Measurements from ENCODE around the gene NBEA. TPM values are rescaled to one million over a fixed set of nuclear protein-coding genes. Genes with fewer than 3 reads are reported as not detected.

NBEA gene
- total and polyA plus RNA-seq, 2 experiments from 2014 or later: 9.1 to 29.1 TPM

DNA sequence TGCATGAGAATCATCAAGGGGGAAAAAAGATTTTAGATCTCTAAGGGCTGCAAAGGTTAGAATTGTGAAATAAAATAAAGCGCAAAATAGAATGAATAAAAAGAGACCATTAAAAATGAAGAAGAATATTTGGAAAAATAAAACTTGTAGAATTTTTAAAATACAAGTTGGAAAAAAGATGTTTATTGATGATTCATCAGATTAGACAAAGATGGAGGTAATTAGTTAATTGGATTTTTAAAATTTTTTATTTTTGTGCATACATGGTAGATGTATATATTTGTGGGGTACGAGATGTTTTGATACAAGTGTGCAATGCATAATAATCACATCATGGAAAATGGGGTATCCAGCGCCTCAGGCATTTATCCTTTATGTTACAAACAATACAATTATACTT is 391.1 kb downstream of the NBEA start:
- no peaks in the 10 kb centered on the region for H3K27me3 ChIP-seq (ENCODE audit: insufficient read depth)
- H3K9me2 ChIP-seq (ENCODE audit: insufficient read depth): no peaks in the 10 kb centered on the region
- no peak overlapping the region for H3K27ac Mint-ChIP-seq
- H2AFZ ChIP-seq: no peak overlapping the region
- H3K4me3 Mint-ChIP-seq: no peak overlapping the region
- H3K36me3 ChIP-seq (ENCODE audit: insufficient read depth): no peaks in the 10 kb centered on the region
- H3K4me2 ChIP-seq: no peak overlapping the region
- H3K4me1 Mint-ChIP-seq: peaks cover 5% of the 10 kb centered on the region
- no peak for ATAC-seq
- no peaks in the 10 kb centered on the region for H3F3A ChIP-seq (replicated peaks; ENCODE audit: low read depth)
- TF ChIP-seq POLR2AphosphoS5 (IDR thresholded peaks at IDR 0.05; ENCODE audit: low read depth) (no peak), CREB1 (CRISPR knock-in tag; IDR thresholded peaks at IDR 0.05; ENCODE audit: low read depth) (no peak), STAT1 (IDR thresholded peaks at IDR 0.05; ENCODE audit: unreplicated experiment) (no peak), JUNB (IDR thresholded peaks at IDR 0.05; ENCODE audit: unreplicated experiment) (no peak), NANOG (IDR thresholded peaks at IDR 0.05; ENCODE audit: borderline replicate concordance) (no peak), ZNF331 (CRISPR knock-in tag; IDR thresholded peaks at IDR 0.05; ENCODE audit: low read depth) (no peak), ZNF114 (CRISPR knock-in tag; IDR thresholded peaks at IDR 0.05) (no peak), EZH2phosphoT487 (IDR thresholded peaks at IDR 0.05; ENCODE audit: unreplicated experiment) (no peak)
- TF ChIP-seq, protein P1, sequence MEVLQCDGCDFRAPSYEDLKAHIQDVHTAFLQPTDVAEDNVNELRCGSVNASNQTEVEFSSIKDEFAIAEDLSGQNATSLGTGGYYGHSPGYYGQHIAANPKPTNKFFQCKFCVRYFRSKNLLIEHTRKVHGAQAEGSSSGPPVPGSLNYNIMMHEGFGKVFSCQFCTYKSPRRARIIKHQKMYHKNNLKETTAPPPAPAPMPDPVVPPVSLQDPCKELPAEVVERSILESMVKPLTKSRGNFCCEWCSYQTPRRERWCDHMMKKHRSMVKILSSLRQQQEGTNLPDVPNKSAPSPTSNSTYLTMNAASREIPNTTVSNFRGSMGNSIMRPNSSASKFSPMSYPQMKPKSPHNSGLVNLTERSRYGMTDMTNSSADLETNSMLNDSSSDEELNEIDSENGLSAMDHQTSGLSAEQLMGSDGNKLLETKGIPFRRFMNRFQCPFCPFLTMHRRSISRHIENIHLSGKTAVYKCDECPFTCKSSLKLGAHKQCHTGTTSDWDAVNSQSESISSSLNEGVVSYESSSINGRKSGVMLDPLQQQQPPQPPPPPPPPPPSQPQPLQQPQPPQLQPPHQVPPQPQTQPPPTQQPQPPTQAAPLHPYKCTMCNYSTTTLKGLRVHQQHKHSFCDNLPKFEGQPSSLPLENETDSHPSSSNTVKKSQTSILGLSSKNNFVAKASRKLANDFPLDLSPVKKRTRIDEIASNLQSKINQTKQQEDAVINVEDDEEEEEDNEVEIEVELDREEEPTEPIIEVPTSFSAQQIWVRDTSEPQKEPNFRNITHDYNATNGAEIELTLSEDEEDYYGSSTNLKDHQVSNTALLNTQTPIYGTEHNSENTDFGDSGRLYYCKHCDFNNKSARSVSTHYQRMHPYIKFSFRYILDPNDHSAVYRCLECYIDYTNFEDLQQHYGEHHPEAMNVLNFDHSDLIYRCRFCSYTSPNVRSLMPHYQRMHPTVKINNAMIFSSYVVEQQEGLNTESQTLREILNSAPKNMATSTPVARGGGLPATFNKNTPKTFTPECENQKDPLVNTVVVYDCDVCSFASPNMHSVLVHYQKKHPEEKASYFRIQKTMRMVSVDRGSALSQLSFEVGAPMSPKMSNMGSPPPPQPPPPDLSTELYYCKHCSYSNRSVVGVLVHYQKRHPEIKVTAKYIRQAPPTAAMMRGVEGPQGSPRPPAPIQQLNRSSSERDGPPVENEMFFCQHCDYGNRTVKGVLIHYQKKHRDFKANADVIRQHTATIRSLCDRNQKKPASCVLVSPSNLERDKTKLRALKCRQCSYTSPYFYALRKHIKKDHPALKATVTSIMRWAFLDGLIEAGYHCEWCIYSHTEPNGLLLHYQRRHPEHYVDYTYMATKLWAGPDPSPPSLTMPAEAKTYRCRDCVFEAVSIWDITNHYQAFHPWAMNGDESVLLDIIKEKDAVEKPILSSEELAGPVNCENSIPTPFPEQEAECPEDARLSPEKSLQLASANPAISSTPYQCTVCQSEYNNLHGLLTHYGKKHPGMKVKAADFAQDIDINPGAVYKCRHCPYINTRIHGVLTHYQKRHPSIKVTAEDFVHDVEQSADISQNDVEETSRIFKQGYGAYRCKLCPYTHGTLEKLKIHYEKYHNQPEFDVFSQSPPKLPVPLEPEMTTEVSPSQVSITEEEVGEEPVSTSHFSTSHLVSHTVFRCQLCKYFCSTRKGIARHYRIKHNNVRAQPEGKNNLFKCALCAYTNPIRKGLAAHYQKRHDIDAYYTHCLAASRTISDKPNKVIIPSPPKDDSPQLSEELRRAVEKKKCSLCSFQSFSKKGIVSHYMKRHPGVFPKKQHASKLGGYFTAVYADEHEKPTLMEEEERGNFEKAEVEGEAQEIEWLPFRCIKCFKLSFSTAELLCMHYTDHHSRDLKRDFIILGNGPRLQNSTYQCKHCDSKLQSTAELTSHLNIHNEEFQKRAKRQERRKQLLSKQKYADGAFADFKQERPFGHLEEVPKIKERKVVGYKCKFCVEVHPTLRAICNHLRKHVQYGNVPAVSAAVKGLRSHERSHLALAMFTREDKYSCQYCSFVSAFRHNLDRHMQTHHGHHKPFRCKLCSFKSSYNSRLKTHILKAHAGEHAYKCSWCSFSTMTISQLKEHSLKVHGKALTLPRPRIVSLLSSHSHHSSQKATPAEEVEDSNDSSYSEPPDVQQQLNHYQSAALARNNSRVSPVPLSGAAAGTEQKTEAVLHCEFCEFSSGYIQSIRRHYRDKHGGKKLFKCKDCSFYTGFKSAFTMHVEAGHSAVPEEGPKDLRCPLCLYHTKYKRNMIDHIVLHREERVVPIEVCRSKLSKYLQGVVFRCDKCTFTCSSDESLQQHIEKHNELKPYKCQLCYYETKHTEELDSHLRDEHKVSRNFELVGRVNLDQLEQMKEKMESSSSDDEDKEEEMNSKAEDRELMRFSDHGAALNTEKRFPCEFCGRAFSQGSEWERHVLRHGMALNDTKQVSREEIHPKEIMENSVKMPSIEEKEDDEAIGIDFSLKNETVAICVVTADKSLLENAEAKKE (CRISPR knock-in tag; IDR thresholded peaks at IDR 0.05): no peak
- TF ChIP-seq, protein P2, sequence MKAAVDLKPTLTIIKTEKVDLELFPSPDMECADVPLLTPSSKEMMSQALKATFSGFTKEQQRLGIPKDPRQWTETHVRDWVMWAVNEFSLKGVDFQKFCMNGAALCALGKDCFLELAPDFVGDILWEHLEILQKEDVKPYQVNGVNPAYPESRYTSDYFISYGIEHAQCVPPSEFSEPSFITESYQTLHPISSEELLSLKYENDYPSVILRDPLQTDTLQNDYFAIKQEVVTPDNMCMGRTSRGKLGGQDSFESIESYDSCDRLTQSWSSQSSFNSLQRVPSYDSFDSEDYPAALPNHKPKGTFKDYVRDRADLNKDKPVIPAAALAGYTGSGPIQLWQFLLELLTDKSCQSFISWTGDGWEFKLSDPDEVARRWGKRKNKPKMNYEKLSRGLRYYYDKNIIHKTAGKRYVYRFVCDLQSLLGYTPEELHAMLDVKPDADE (IDR thresholded peaks at IDR 0.05): no peak
- TF ChIP-seq, protein P3, sequence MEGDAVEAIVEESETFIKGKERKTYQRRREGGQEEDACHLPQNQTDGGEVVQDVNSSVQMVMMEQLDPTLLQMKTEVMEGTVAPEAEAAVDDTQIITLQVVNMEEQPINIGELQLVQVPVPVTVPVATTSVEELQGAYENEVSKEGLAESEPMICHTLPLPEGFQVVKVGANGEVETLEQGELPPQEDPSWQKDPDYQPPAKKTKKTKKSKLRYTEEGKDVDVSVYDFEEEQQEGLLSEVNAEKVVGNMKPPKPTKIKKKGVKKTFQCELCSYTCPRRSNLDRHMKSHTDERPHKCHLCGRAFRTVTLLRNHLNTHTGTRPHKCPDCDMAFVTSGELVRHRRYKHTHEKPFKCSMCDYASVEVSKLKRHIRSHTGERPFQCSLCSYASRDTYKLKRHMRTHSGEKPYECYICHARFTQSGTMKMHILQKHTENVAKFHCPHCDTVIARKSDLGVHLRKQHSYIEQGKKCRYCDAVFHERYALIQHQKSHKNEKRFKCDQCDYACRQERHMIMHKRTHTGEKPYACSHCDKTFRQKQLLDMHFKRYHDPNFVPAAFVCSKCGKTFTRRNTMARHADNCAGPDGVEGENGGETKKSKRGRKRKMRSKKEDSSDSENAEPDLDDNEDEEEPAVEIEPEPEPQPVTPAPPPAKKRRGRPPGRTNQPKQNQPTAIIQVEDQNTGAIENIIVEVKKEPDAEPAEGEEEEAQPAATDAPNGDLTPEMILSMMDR (conservative IDR thresholded peaks at IDR 0.05; ENCODE audit: low read depth in 2 of 2): no peak
- TF ChIP-seq, protein P4, sequence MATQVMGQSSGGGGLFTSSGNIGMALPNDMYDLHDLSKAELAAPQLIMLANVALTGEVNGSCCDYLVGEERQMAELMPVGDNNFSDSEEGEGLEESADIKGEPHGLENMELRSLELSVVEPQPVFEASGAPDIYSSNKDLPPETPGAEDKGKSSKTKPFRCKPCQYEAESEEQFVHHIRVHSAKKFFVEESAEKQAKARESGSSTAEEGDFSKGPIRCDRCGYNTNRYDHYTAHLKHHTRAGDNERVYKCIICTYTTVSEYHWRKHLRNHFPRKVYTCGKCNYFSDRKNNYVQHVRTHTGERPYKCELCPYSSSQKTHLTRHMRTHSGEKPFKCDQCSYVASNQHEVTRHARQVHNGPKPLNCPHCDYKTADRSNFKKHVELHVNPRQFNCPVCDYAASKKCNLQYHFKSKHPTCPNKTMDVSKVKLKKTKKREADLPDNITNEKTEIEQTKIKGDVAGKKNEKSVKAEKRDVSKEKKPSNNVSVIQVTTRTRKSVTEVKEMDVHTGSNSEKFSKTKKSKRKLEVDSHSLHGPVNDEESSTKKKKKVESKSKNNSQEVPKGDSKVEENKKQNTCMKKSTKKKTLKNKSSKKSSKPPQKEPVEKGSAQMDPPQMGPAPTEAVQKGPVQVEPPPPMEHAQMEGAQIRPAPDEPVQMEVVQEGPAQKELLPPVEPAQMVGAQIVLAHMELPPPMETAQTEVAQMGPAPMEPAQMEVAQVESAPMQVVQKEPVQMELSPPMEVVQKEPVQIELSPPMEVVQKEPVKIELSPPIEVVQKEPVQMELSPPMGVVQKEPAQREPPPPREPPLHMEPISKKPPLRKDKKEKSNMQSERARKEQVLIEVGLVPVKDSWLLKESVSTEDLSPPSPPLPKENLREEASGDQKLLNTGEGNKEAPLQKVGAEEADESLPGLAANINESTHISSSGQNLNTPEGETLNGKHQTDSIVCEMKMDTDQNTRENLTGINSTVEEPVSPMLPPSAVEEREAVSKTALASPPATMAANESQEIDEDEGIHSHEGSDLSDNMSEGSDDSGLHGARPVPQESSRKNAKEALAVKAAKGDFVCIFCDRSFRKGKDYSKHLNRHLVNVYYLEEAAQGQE (IDR thresholded peaks at IDR 0.05; ENCODE audit: unreplicated experiment): no peak
- no peak overlapping the region for H3K4me3 ChIP-seq
- H3K27ac ChIP-seq (ENCODE audit: low read depth): no peak overlapping the region
- no peak for DNase-seq (ENCODE audit: low spot score)
- no peaks in the 10 kb centered on the region for H3K4me1 ChIP-seq (ENCODE audit: insufficient read depth)
- 0 out of 3 replicates have a peak, but pooled peaks cover 3% of the 10 kb centered on the region for H3K36me3 Mint-ChIP-seq (ENCODE audit: low read depth)
- H3K79me2 ChIP-seq (replicated peaks; ENCODE audit: insufficient read depth): no peaks in the 10 kb centered on the region
- no peaks in the 10 kb centered on the region for H3K9me3 Mint-ChIP-seq
- no peaks in the 10 kb centered on the region for H3K27me3 Mint-ChIP-seq (ENCODE audit: insufficient read depth, low read depth, poor library complexity)
- H4K20me1 ChIP-seq (replicated peaks; ENCODE audit: insufficient read depth): no peaks in the 10 kb centered on the region; the same call in 1 of the 2 replicates

Data from GM23338 (cell line).